H9 (cell line): ENCODE results near the gene IL33. TPM values are rescaled to one million over a fixed set of nuclear protein-coding genes. Genes with fewer than 3 reads are reported as not detected.

Experiments used
- DNase-seq: peaks from one replicate; pipeline ENCODE4 v3.0.0-alpha.2; 2017
- H2AFZ ChIP-seq: one replicate; pipeline ENCODE4 v1.6.1; 2013; ENCODE audit warnings: mild to moderate bottlenecking, low read length, control low read depth, moderate library complexity
- H2AK5ac ChIP-seq: 2 replicates; pipeline ENCODE4 v1.6.1; 2013; ENCODE audit warnings: low read length, control low read depth, mixed read lengths; ENCODE audit not compliant: insufficient read length
- H2BK120ac ChIP-seq: one replicate; pipeline ENCODE4 v1.6.1; 2013; ENCODE audit warnings: low read depth, mild to moderate bottlenecking, low read length, control low read depth, inconsistent platforms; ENCODE audit not compliant: poor library complexity, severe bottlenecking
- H2BK12ac ChIP-seq: 2 replicates; pipeline ENCODE4 v1.6.1; 2013; ENCODE audit warnings: low read length, control low read depth, mixed read lengths, low read depth; ENCODE audit not compliant: insufficient read length
- H2BK15ac ChIP-seq: 2 replicates; pipeline ENCODE4 v1.6.1; 2013; ENCODE audit warnings: low read depth, low read length, control low read depth
- H2BK20ac ChIP-seq: one replicate; pipeline ENCODE4 v1.6.1; 2013; ENCODE audit warnings: low read depth, mild to moderate bottlenecking, low read length, control low read depth, inconsistent platforms; ENCODE audit not compliant: poor library complexity, severe bottlenecking
- H2BK5ac ChIP-seq: 2 replicates; pipeline ENCODE4 v1.6.1; 2013; ENCODE audit warnings: low read length, control low read depth, mixed read lengths; ENCODE audit not compliant: insufficient read length
- H3K14ac ChIP-seq: 2 replicates; pipeline ENCODE4 v1.6.1; 2013; ENCODE audit warnings: low read length, control low read depth; ENCODE audit not compliant: insufficient read depth
- H3K18ac ChIP-seq: 2 replicates; pipeline ENCODE4 v1.6.1; 2013; ENCODE audit warnings: low read depth, mild to moderate bottlenecking, mixed read lengths, low read length, control low read depth; ENCODE audit not compliant: insufficient read length
- H3K23ac ChIP-seq: 2 replicates; pipeline ENCODE4 v1.6.1; 2013; ENCODE audit warnings: low read length, control low read depth, mixed read lengths, low read depth; ENCODE audit not compliant: insufficient read length
- H3K23me2 ChIP-seq: 2 replicates; pipeline ENCODE4 v1.6.1; 2013; ENCODE audit warnings: low read depth, mild to moderate bottlenecking, mixed read lengths, low read length, control low read depth; ENCODE audit not compliant: insufficient read length, poor library complexity, severe bottlenecking
- H3K27ac ChIP-seq: 2 replicates; pipeline ENCODE4 v1.5.1; 2013; ENCODE audit warnings: low read length, control low read depth, mixed read lengths, low read depth; ENCODE audit not compliant: insufficient read length
- H3K27me3 ChIP-seq: 2 replicates; pipeline ENCODE4 v1.6.1; 2013; ENCODE audit warnings: low read length, control low read depth, inconsistent platforms; ENCODE audit not compliant: insufficient read depth
- H3K4ac ChIP-seq: 2 replicates; pipeline ENCODE4 v1.6.1; 2013; ENCODE audit warnings: low read depth, mild to moderate bottlenecking, control low read depth, inconsistent platforms, low read length, moderate library complexity
- H3K4me1 ChIP-seq: 2 replicates; pipeline ENCODE4 v1.6.1; 2013; ENCODE audit warnings: low read length, control low read depth, inconsistent platforms; ENCODE audit not compliant: insufficient read depth
- H3K4me2 ChIP-seq: 2 replicates; pipeline ENCODE4 v1.6.1; 2013; ENCODE audit warnings: low read length, control low read depth, mixed read lengths; ENCODE audit not compliant: insufficient read length, insufficient read depth
- H3K56ac ChIP-seq: 2 replicates; pipeline ENCODE4 v1.6.1; 2013; ENCODE audit warnings: low read depth, mild to moderate bottlenecking, mixed read lengths, low read length, control low read depth; ENCODE audit not compliant: insufficient read length
- H3K79me1 ChIP-seq: 2 replicates; pipeline ENCODE4 v1.6.1; 2013; ENCODE audit warnings: low read depth, mild to moderate bottlenecking, moderate library complexity, low read length, control low read depth, inconsistent platforms; ENCODE audit not compliant: insufficient read depth, poor library complexity, severe bottlenecking
- H3K79me2 ChIP-seq: 2 replicates; pipeline ENCODE4 v1.6.1; 2013; ENCODE audit warnings: low read length, control low read depth, inconsistent platforms; ENCODE audit not compliant: insufficient read depth
- H3K9ac ChIP-seq: 2 replicates; pipeline ENCODE4 v1.6.1; 2013; ENCODE audit warnings: low read length, control low read depth, mixed read lengths; ENCODE audit not compliant: insufficient read length; ENCODE audit errors: extremely low read depth
- H3K9me3 ChIP-seq: one replicate; pipeline ENCODE4 v1.6.1; 2013; ENCODE audit warnings: low read depth, low read length, inconsistent platforms; ENCODE audit not compliant: control insufficient read depth
- H3T11ph ChIP-seq: one replicate; pipeline ENCODE4 v1.6.1; 2013; ENCODE audit warnings: mild to moderate bottlenecking, low read length, control low read depth, inconsistent platforms
- H4K20me1 ChIP-seq: one replicate; pipeline ENCODE4 v1.6.1; 2013; ENCODE audit not compliant: control insufficient read depth, insufficient read length, insufficient read depth
- H4K5ac ChIP-seq: 2 replicates; pipeline ENCODE4 v1.6.1; 2013; ENCODE audit warnings: low read depth, mild to moderate bottlenecking, mixed read lengths, low read length, control low read depth; ENCODE audit not compliant: insufficient read length
- H4K8ac ChIP-seq: replicated peaks from 2 replicates; pipeline ENCODE4 v1.6.1; 2013; ENCODE audit warnings: low read length, control low read depth, mixed read lengths, low read depth; ENCODE audit not compliant: insufficient read length
- H4K91ac ChIP-seq: 2 replicates; pipeline ENCODE4 v1.6.1; 2013; ENCODE audit warnings: low read depth, mild to moderate bottlenecking, moderate library complexity, mixed read lengths, low read length, control low read depth; ENCODE audit not compliant: insufficient read length
- H3K27ac Mint-ChIP-seq, 3 experiments: 2 replicates in 2 of 3; 3 replicates in 1 of 3; pipeline ENCODE4 v1.8.0; 2020 to 2021; ENCODE audit warnings: mixed read lengths in 3 of 3, mild to moderate bottlenecking in 1 of 3, moderate library complexity in 1 of 3
- H3K27me3 Mint-ChIP-seq: 2 replicates; pipeline ENCODE4 v1.8.0; 2021; ENCODE audit warnings: low read depth, mild to moderate bottlenecking, moderate library complexity, mixed read lengths
- H3K36me3 Mint-ChIP-seq, 3 experiments: 2 replicates in 2 of 3; 3 replicates in 1 of 3; pipeline ENCODE4 v1.8.0; 2020 to 2021; ENCODE audit warnings: low read depth in 3 of 3, mixed read lengths in 3 of 3; ENCODE audit not compliant: insufficient read depth in 1 of 3
- H3K4me1 Mint-ChIP-seq, 2 experiments: 2 replicates each; pipeline ENCODE4 v1.8.0; 2020; ENCODE audit warnings: mixed read lengths in 2 of 2
- H3K4me3 Mint-ChIP-seq, 2 experiments: 2 replicates in 1 of 2; 3 replicates in 1 of 2; pipeline ENCODE4 v1.8.0; 2020 to 2021; ENCODE audit warnings: mild to moderate bottlenecking in 2 of 2, mixed read lengths in 2 of 2, moderate library complexity in 1 of 2
- H3K9me3 Mint-ChIP-seq, 2 experiments: 2 replicates in 1 of 2; 3 replicates in 1 of 2; pipeline ENCODE4 v1.8.0; 2020; ENCODE audit warnings: mild to moderate bottlenecking in 2 of 2, mixed read lengths in 2 of 2, moderate library complexity in 1 of 2
- WGBS: extraction: QIAGEN DNeasy Blood & Tissue Kit; methylation state at CpG from one replicate; pipeline ENCODE4 v1.1.7; 2013; ENCODE audit warnings: missing lambda C conversion rate, low lambda C conversion rate, mixed read lengths; ENCODE audit not compliant: insufficient read length; ENCODE audit errors: extremely low coverage; 5-methylcytosine and 5-hydroxymethylcytosine counted together
- total RNA-seq: library from RNA; stranded (reverse); gene quantifications from 2 replicates; pipeline ENCODE4 v1.2.1, GENCODE V29; 2021
- TF ChIP-seq, protein P1 (sequence below): fragments of 200-600 bp; sonication (generic); conservative IDR thresholded peaks from 3 replicates; pipeline ENCODE4 v1.8.0; 2021; ENCODE audit warnings: antibody characterized with exemption, mild to moderate bottlenecking

The IL33 gene
- total RNA-seq, 1 experiment from 2014 or later, result not detected

DNA sequence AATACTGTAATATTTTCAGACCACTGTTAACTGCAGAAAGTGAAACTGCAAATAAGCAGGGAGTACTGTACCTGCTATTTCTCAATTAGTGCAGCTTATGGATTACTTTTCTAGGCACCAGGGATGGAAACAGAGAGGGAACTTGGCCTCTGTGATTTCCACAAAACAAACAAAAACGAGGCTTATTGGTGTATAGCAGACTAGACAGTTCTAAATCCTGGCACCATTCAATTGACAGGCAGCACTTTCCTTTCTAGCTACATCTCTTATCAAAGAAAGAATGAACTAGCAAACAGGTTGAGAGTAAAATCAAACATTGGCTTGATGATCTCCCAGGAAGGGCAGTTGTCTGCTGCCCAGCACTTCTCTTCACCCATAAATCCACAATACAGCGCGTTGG, 16.0 kb upstream of the IL33 start:
- WGBS, result no CpG with 5 or more reads among the region's 3 CpGs
- Histone ChIP-seq H2BK5ac (no peak overlapping the region), H4K91ac (no peak overlapping the region), H3K4ac (no peak overlapping the region), H3K27ac (no peak overlapping the region), H3T11ph (no peak overlapping the region), H3K9me3 (no peaks in the 10 kb centered on the region), H3K18ac (no peak overlapping the region), H4K20me1 (no peaks in the 10 kb centered on the region), H3K14ac (no peak overlapping the region), H2BK120ac (no peak overlapping the region), H2BK12ac (no peak overlapping the region), H2AFZ (no peak overlapping the region), H3K4me2 (no peak overlapping the region), H2AK5ac (no peak overlapping the region), H3K79me1 (no peaks in the 10 kb centered on the region), H4K5ac (no peak overlapping the region), H3K79me2 (no peaks in the 10 kb centered on the region), H3K23me2 (no peaks in the 10 kb centered on the region), H3K27me3 (no peaks in the 10 kb centered on the region), H4K8ac (no peak overlapping the region), H3K4me1 (no peaks in the 10 kb centered on the region), H2BK15ac (no peak overlapping the region), H3K9ac (no peak overlapping the region), H3K23ac (no peak overlapping the region), H3K56ac (no peak overlapping the region), H2BK20ac (no peak overlapping the region)
- no peak for DNase-seq
- TF ChIP-seq, protein P1, sequence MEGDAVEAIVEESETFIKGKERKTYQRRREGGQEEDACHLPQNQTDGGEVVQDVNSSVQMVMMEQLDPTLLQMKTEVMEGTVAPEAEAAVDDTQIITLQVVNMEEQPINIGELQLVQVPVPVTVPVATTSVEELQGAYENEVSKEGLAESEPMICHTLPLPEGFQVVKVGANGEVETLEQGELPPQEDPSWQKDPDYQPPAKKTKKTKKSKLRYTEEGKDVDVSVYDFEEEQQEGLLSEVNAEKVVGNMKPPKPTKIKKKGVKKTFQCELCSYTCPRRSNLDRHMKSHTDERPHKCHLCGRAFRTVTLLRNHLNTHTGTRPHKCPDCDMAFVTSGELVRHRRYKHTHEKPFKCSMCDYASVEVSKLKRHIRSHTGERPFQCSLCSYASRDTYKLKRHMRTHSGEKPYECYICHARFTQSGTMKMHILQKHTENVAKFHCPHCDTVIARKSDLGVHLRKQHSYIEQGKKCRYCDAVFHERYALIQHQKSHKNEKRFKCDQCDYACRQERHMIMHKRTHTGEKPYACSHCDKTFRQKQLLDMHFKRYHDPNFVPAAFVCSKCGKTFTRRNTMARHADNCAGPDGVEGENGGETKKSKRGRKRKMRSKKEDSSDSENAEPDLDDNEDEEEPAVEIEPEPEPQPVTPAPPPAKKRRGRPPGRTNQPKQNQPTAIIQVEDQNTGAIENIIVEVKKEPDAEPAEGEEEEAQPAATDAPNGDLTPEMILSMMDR, result no peak
- H3K4me3 Mint-ChIP-seq, result no peak overlapping the region
- H3K27ac Mint-ChIP-seq, result no peak overlapping the region
- H3K9me3 Mint-ChIP-seq, result no peaks in the 10 kb centered on the region; a peak in 2 of 5 replicates
- peaks cover 0 to 2% of the 10 kb centered on the region in 2 experiments; a peak in 2 of 4 replicates for H3K4me1 Mint-ChIP-seq
- H3K36me3 Mint-ChIP-seq, result no peaks in the 10 kb centered on the region; a peak in 1 of 7 replicates
- no peaks in the 10 kb centered on the region for H3K27me3 Mint-ChIP-seq
